Astrocyte of the cerebellum (primary cell): ENCODE results near the gene CARMIL1.

Experiments
- DNase-seq: peaks from one replicate; pipeline ENCODE4 v3.0.0-alpha.2; 2011; ENCODE audit warnings: low read depth
- H3K4me3 ChIP-seq: 2 replicates; pipeline ENCODE4 v1.5.1; 2011; ENCODE audit warnings: mild to moderate bottlenecking, low read depth, low read length, moderate library complexity
- CTCF ChIP-seq: IDR thresholded peaks from 2 replicates; pipeline ENCODE4 v1.5.1; 2012; ENCODE audit warnings: low read length, low read depth, moderate library complexity, mild to moderate bottlenecking; ENCODE audit errors: missing control alignments
- in situ Hi-C: cut with HindIII; loops from 2 replicates; pipeline ENCODE4 v1.10.0; 2017; ENCODE audit warnings: low sequenced_read_pairs

The CARMIL1 gene

GRCh38 chr6:25278914-25279747 lies at the start of gene CARMIL1:
Gene CARMIL1, plus strand, starts transcription at chr6:25279374. Its CDS starts 422 bp downstream, at chr6:25279796.
- TF ChIP-seq CTCF = peak; percentile 66
- DNase-seq = no peak
- H3K4me3 ChIP-seq = peak within 1 kb of the TSS; percentile 74
- in situ Hi-C loops = no loop called here

- no peak for TF ChIP-seq CTCF
- in situ Hi-C loops = no loop called here
- peak; percentile 46 for DNase-seq
- H3K4me3 ChIP-seq = no peak overlapping the region
These were observed 49.4 kb upstream of the CARMIL1 start for GRCh38 chr6:25229671-25230321.

GRCh38 chr6:25232479-25232878 lies 46.7 kb upstream of the CARMIL1 start:
- in situ Hi-C loops = no loop called here
- no peak for TF ChIP-seq CTCF
- no peak for DNase-seq
- no peak overlapping the region for H3K4me3 ChIP-seq

- TF ChIP-seq CTCF = no peak
- no peak overlapping the region for H3K4me3 ChIP-seq
- DNase-seq = no peak
- in situ Hi-C loops = no loop called here
These were observed 45.9 kb upstream of the CARMIL1 start for GRCh38 chr6:25233226-25233625.

GRCh38 chr6:25237579-25237978 lies 41.6 kb upstream of the CARMIL1 start:
- no peak for TF ChIP-seq CTCF
- in situ Hi-C loops = no loop called here
- H3K4me3 ChIP-seq = no peak overlapping the region
- DNase-seq = no peak

- no peak overlapping the region for H3K4me3 ChIP-seq
- peak; percentile 37 for DNase-seq
- TF ChIP-seq CTCF = no peak
- in situ Hi-C loops = no loop called here
These were observed 40.1 kb upstream of the CARMIL1 start for GRCh38 chr6:25239059-25239458.
